SHP77 treated with DMSO at 0.1 percent for 48 hours (cell line): Measurements from ENCODE around the gene OPRD1.
A peak's percentile ranks its signal among the peaks of the same experiment; 100 is the strongest.
"Not testable (repeated sequence)": the region's sequence is repeated elsewhere in the genome, so short reads cannot be mapped to it uniquely, and the experiment has no call there.

ENCODE experiments used
- DNase-seq: peaks from one replicate; lab custom pipeline; 2025; lab: John Stamatoyannopoulos, UW

OPRD1 gene

DNA sequence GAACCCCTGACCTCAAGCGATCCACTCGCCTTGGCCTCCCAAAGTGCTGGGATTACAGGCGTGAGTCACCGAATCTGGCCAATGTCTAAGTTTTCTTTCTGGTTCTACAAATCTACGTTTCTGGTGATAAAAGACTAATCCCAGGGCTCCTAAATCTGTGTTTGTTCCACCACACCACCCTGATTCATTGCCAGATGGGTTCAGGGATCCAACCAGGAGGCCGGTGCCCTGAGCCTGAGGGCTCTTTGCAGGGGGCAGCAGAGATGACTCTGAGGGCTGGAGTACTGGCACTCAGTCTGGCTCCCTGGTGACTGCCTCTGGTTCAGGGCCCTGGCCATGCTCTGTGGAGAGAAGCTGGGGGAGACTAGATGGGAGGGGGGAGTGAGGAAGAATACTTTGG, 10.5 kb upstream of the OPRD1 start:
- no peak for DNase-seq

DNA sequence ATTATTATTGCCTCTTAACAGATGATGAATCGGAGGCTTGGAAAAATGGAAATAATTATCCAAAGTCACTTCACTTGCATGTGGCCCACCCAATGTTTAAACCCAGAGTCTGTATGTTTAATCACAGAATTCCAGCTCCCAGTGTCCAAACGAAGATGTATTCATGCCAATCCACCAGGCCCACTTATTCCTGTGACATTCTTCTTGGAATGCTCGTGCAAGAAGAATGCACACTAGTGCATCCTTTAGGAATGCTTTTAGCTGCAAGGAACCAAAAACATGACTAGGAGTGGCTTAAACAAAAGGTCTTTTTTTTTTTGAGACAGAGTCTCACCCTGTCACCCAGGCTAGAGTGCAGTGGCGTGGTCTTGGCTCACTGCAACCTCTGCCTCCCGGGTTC, 8.9 kb upstream of the OPRD1 start:
- no peak for DNase-seq

DNA sequence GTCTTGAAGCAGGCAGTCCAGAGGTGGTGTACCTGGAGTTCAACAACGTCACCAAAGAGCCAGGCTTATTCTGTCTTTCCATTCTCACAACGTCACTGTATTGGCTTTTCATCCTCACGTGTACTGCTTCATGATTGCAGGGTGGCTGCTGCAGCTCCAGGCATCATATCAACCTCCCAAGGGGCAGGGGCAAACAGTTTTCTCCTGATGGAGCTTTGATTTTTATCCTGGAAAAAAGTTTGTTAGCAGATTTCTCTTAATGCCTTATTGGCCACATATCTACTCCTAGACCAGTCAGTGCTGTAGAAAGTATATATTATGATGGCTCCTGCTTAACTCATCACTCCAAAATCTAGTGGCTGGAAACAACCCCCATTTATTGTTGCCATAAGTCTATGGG, 8.3 kb upstream of the OPRD1 start:
- no peak for DNase-seq

DNA sequence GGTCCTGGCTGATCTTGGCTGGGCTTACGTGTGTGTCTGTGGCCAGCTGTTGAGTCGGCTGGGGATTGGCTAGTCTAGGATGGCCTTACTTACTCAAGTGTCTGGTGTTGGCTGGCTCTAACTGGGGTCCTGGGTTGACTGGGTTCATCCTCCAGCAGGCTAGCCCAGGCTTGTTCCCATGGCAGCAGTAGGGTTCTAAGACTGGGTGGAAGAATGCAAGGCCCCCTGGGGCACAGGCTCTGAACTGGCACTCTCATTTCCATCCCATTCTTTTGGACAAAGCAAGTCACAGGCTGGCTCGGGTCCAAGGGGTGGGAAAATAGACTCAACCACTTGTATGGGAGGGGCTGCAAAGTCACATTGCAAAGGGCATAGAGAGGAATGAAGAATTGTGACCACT, 7.9 kb upstream of the OPRD1 start:
- no peak for DNase-seq

- DNase-seq, result no peak
Measured at GRCh38 chr1:28807046-28807445, 4.9 kb upstream of the OPRD1 start.

GRCh38 chr1:28807986-28808385, 4.0 kb upstream of the OPRD1 start:
- DNase-seq, result no peak

DNA sequence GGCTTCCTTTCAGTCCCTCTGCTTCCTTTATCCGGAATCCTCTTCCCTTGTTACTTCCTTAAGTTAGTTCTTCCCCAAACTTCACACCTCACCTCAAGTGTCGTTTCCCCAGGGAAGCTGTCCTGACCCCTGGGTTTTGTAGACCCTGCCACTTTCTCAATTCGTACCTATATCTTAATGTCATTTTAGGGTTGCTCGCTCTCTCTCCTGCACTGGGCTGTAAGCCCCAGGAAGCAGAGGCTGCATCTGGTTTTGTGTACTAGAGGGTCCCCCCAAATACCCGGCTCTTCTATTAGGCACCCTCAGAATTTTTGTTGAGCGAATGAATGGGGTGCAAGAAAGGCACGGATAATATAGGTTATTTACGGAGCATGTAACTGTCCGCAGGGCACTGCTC, 603 bp upstream of the OPRD1 start:
- no peak for DNase-seq

- DNase-seq, result peak; percentile 93
Measured at GRCh38 chr1:28812669-28813468, 899 bp downstream of the OPRD1 start.

DNA sequence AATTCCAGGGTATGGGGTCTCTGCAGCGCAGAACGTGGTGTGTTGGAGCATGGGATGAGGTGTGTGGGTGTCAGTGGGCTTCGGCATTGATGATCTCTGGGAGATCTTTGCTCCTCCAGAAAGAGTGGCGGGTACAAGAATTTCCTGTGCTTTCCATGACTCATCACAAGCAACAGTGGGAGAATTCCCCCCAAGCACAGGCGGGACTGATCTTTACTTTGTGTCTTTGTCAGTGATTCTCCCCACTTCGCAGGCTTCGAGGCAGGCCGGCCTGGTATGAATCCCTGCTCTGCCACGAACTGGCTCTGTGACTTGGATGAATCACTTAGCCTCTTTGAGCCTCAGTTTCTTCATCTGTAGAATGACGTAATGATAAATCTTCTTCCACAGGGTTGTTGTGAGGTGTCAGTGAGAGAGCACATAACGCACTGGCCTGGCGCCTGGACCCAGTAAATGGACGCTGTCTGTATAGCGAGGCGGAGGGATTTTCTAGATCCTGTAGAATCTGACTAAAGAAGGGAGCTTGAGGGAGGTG, 2.0 kb downstream of the OPRD1 start:
- no peak for DNase-seq

DNA sequence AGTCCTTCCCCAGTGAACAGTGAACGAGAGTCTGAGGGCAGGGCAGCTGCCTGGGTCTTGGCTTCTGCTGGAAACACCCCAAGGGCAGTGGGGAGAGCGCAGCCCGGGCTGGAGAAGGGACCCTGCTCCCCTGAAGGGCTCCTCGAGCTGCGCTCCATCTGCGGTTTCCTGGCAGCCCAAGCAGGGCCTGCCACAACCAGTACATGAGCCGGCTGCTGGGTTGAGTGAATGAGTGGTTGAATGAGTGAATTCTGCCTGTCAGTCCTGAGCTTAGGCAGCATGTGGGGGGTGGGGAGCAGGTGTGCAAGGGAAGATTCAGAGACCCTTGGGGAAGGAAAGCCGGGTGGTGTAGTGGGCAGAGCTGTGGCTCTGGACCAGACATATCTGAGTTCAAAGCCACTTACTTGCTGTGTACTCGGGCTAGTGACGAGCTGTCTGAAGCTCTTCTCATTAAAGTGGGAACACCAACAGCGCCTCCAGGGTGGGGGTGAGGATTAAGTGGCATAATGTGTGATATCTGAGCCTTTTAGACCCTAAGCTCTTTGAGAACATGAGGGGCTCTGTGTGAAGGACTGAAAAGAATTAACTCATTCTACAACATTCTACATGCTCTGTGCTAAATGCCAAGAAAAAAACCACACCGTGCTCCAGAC, 3.7 kb downstream of the OPRD1 start:
- no peak for DNase-seq

DNA sequence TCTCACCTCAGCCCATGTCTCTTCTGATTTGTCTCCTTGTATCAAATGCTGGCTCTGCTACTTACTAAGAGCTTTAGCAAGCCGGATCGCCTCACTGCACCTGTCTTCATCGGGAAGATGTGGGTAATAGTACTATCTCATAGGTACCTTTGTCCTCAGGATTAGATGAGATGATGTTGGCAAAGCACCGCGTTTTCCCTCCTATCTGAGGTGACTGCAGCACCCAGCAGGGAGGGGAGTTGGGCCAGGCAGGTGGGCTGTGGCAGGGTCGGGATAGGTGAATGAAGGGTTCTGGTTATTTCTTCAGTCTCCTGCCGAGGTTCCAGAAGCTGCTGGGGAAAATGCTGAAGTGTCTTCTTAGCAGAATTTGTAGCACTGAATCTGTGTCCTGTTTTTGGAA, 5.2 kb downstream of the OPRD1 start:
- no peak for DNase-seq

GRCh38 chr1:28819020-28819419, 7.0 kb downstream of the OPRD1 start:
- DNase-seq, result no peak

- no peak for DNase-seq
Measured at GRCh38 chr1:28822799-28823198, 10.8 kb downstream of the OPRD1 start.

DNA sequence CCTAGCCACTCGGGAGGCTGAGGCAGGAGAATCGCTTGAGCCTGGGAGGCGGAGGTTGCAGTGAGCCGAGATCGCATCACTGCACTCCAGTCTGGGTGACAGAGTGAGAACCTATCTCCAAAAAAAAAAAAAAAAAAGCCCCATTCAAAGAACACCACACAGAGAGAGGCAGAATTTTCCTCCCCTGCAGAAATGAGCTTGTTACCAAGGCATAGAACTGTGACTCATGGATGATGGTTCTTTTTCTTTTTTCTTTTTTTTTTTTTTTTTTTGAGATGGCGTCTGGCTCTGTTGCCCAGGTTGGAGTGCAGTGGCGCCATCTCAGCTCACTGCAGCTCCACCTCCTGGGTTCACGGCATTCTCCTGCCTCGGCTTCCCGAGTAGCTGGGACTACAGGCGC, 12.1 kb downstream of the OPRD1 start:
- not testable (repeated sequence) for DNase-seq

DNA sequence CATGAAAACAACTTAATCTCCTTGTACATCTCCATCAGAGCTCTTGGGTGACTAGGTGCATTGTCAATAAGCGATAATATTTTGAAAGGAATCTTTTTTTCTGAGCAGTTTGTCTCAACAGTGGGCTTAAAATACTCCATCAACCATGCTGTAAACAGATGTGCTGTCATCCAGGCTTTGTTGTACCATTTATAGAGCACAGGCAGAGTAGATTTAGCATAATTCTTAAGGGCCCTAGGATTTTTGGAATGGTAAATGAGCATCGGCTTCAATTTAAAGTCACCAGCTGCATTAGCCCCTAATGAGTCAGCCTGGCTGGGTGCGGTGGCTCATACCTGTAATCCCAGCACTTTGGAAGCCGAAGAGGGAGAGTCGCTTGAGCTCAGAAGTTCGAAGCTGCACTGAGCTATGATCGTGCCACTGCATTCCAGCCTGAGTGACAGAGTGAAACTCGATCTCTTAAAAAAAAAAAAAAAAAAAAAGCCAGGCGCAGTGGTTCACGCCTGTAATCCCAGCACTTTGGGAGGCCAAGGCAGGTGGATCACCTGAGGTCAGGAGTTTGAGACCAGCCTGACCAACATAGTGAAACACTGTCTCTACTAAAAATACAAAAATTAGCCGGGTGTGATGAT, 16.4 kb downstream of the OPRD1 start:
- DNase-seq, result not testable (repeated sequence)

DNA sequence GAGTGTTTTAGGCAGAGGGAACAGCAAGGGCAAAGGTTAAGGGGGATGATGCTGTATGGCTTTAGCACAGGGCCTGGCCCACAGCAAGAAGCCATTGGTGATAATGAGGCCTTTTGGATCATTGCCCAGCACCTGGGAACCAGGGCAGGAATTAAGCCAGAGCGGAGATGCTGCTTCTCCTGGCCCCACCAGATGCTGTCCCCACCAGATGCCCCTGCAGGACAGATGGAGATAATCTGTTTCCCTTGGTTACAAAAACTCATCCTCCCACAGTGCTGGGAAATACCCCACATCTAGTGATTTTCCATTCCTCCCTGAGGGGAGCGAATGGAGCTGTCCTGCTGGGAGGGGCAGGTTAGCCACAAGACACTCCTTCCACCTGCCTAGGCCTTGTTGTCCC, 18.8 kb downstream of the OPRD1 start:
- peak; percentile 87 for DNase-seq

- DNase-seq, result no peak
Measured at GRCh38 chr1:28832966-28833365, 21.0 kb downstream of the OPRD1 start.

DNA sequence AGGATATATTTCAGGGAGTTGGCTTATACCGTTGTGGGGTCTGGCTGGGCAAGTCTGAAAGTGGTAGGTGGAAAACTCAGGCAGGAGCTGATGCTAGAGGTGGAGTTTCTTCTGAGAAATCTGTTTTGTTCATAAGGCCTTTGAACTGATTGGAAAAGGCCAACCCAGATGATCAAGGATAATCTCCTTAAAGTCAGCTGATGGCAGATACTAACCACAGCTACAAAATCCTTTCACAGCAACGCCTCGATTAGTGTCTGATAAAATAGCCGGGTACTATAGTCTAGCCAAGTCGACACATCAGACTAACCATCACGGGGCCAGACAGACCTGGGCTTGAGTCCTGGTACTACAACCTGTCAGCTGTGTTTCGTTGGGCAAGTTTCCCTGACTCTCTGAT, 21.4 kb downstream of the OPRD1 start:
- DNase-seq, result no peak

GRCh38 chr1:28835237-28835650, 23.3 kb downstream of the OPRD1 start:
- DNase-seq, result peak; percentile 65

DNA sequence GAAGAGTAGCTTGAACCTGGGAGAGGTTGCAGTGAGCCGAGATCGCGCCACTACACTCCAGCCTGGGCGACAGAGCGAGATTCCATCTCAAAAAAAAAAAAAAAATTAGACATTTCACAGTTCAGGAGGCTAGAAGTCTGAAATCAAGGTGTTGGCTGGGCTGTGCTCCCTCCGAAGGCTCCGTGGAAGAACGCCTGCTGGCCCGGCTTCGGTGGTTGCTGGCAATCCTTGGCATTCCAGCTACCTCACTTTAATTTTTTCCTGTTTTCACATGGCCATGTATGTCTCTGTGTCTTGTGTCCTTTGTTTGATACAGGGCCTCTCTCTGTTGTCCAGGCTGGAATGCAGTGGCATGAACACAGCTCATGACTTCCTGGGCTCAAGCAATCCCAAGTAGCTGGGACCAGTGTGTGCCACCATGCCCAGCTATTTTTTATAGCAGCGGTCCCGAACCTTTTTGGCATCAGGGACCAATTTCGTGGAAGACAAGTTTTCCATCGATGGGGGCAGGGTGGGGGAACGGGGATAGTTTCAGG, 24.5 kb downstream of the OPRD1 start:
- no peak for DNase-seq

GRCh38 chr1:28840928-28841544, 29.1 kb downstream of the OPRD1 start:
- no peak for DNase-seq
